Left colon (tissue), 2 donors: ENCODE measurements around the gene ADRA2C. TPM values are rescaled to one million over a fixed set of nuclear protein-coding genes. Genes with fewer than 3 reads are reported as not detected.
"Not testable (repeated sequence)": the region's sequence is repeated elsewhere in the genome, so short reads cannot be mapped to it uniquely, and the experiment has no call there.

Experiments
- ATAC-seq: fragments of 200-7000 bp; cut with Tn5 transposase; one replicate; pipeline ENCODE4 v1.9.1; 2020; ENCODE audit warnings: mild to moderate bottlenecking, moderate library complexity
- DNase-seq, 2 donors: peaks; one replicate each; pipeline ENCODE4 v3.0.0-alpha.2; 2020
- intact Hi-C, 2 donors: fragments of 100-400 bp; cut with DNase I in 1 of 2; cut with micrococcal nuclease in 1 of 2; formaldehyde crosslinking; loops; one replicate each; pipeline versions ENCODE4 v1.11.2 to v1.14.0; 2022; cut with DNase I, micrococcal nuclease
- total RNA-seq, 2 donors: library from RNA; stranded (reverse); fragmentation: NEBNext Ultra II Directional; extraction: Animal tissue kit (Norgen Biotek cat#: 25700); gene quantifications; one replicate each; pipeline ENCODE4 v1.2.1, GENCODE V29; 2021
- donor health status: DM: no; HTN: no; CAD: no.
- donor health status: DM: yes; HTN: yes; CAD: no.

The ADRA2C gene
- total RNA-seq, 2 donors from 2014 or later: 0.84 to 0.92 TPM

DNA sequence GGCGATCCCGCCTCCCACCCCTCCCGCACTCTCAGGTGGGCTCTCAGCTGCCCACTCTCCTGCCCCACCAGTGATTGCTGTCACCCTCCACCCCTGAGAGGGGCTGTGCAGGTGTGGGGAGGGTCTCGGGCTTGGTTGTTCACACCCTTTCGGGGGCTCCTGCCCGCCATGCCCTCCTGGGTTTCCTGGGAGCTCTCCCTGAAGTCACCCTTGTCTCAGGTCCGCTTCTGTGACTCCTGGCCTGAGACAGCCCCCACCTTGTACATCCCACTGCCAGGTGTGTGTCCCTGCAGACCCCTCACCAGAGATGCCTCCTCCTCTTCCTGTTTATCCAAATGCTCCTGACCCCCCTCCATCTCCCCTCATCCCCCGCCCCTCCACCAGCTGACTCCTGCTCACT is 37.8 kb downstream of the ADRA2C start:
- DNase-seq (no peak), ATAC-seq (no peak)
- intact Hi-C loops: no loop called here

DNA sequence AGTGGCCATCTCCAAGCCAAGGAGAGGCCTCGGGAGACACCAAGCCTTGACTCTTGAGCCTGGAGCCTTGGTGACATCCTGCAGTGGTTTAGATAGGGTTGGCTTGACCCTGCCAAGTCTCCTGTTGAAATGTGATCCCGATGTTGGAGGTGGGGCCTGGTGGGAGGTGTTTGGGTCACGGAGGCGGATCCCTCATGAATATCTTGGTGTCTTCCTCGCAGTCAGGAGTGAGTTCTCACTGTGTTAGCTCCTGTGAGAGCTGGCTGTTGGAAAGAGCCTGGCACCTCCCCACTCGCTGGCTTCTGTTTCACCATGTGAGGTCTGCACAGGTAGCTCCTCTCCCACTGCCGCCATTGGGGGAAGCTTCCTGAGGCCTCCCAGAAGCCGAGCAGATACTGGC is 38.8 kb downstream of the ADRA2C start:
- no peak for ATAC-seq
- DNase-seq: no peak
- intact Hi-C loops: no loop called here

- no peak for ATAC-seq
- intact Hi-C loops: no loop called here
These were observed 39.5 kb downstream of the ADRA2C start for GRCh38 chr4:3805731-3806130.

DNA sequence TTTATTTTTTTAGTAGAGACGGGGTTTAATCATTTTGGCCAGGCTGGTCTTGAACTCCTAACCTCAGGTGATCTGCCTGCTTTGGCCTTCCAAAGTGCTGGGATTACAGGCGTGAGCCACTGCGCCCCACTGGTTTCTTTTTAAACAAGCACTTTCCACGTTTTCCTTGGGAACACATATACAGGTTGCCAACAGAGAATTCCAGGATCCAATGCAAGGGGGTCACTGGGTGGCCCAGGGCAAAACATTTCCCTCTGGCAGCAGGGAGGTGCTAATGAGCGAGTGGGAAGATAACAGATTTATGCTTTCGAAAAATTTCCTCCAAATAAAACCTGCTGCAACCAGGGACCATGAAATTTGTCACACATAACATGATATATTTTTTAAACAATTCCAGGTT is 41.1 kb downstream of the ADRA2C start:
- DNase-seq: no peak
- intact Hi-C loops: no loop called here
- ATAC-seq: no peak

More at GRCh38 chr4:3805731-3806130, 39.5 kb downstream of the ADRA2C start:
- no peak for DNase-seq

- intact Hi-C loops: no loop called here
- DNase-seq: no peak
- no peak for ATAC-seq
These were observed 41.8 kb downstream of the ADRA2C start for GRCh38 chr4:3807822-3808496.

- ATAC-seq (no peak), DNase-seq (no peak)
- intact Hi-C loops: no loop called here
These were observed 42.4 kb downstream of the ADRA2C start for GRCh38 chr4:3808597-3808996.

- ATAC-seq (no peak), DNase-seq (no peak)
- intact Hi-C loops: no loop called here
These were observed 42.8 kb downstream of the ADRA2C start for GRCh38 chr4:3809028-3809427.

- no peak for DNase-seq
- ATAC-seq: no peak
- intact Hi-C loops: no loop called here
These were observed 43.4 kb downstream of the ADRA2C start for GRCh38 chr4:3809451-3810110.

GRCh38 chr4:3810111-3810680 is 44.0 kb downstream of the ADRA2C start:
- DNase-seq: no peak
- no peak for ATAC-seq
- intact Hi-C loops: no loop called here

- ATAC-seq: no peak
- DNase-seq: no peak
- intact Hi-C loops: no loop called here
These were observed 44.8 kb downstream of the ADRA2C start for GRCh38 chr4:3810796-3811485.

DNA sequence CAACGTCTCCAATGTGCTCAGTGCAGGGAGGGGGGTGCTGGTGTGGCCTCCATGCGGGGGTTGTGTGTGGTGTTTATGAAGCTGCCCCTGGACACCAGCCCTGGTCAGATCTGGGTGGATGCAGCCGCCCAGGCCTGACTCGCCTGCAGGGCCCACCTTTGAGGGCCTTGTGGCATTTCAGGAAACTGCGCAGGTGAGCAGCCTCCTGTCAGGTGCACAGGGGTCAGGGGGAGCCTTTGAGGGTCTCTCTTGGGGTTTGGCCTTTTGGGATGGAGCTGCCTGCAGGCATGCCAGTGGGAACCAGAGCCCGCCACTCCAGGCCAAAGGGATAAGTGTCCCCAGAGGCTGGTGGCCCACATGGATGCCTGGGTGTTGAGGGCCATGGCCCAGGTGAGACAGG is 45.4 kb downstream of the ADRA2C start:
- DNase-seq (no peak), ATAC-seq (no peak)
- intact Hi-C loops: no loop called here

GRCh38 chr4:3812211-3812934 is 46.2 kb downstream of the ADRA2C start:
- ATAC-seq (no peak), DNase-seq (no peak)
- intact Hi-C loops: no loop called here

GRCh38 chr4:3813151-3814052 is 47.2 kb downstream of the ADRA2C start:
- intact Hi-C loops: no loop called here
- DNase-seq (no peak), ATAC-seq (no peak)

DNA sequence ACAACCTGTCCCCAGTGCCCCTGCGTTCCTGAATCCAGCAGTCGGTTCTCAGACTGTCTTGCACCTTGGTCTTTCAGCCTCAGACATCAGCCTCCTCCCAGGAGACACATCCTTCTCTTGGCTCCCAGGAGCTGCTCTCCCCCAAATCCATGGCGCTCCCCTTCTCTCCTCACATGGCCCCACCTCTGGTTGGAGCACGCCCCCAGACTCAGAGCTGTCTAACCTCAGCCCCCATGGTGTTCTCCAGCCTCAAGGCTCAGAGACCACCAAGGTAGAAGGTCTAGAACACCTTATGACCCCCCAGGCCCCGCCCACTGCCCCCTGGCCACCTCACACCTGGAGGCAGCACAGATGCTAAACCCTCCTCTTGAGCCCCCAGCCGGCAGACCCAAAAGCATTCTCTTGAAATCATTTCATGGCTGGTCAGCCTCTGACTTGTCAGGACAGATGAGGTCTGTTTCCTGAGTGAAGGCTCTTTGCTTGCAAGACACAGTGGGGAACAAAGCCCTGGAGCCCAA is 47.9 kb downstream of the ADRA2C start:
- ATAC-seq: no peak
- intact Hi-C loops: no loop called here
- no peak for DNase-seq

DNA sequence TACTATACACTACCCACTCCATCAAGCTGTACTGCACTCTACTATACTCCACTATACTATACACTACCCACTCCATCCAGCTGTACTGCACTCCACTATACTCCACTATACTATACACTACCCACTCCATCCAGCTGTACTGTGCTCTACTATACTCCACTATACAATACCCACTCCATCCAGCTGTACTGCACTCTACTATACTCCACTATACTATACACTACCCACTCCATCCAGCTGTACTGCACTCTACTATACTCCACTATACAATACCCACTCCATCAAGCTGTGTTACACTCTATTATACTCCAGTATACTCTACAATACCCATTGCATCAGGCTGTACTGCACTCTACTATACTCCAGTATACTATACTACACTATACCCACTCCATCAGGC is 48.7 kb downstream of the ADRA2C start:
- intact Hi-C loops, ATAC-seq, DNase-seq: not testable (repeated sequence)

DNA sequence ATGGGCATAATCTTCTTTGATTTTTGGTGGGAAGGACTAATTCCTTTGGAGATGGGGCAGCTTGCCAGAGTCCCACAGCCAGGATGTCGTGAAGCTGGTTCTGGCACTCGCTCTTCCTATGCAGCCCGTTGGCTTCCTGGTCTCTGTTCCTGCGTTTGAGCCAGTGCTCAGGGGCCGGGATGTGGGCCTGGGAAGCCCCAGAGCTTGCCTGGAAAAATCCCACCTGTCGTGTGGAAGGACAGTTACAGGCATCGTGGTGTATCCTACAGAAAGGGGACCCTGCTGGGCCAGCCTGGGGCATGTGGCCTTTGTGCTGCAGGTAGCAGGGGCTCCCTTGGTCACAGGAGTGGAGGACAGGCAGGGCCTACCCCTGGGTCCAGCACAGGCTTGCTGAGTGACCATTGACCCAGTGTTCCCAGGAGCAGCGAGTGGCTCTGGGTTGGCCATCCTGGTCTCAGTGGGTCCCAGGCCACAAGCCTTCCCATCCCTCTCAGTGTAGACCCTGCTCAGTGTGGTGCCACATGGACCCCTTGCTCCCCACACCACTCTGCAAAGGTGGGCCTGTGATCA is 50.2 kb downstream of the ADRA2C start:
- ATAC-seq (no peak), DNase-seq (no peak)
- intact Hi-C loops: no loop called here

GRCh38 chr4:3816983-3817960 is 51.1 kb downstream of the ADRA2C start:
- intact Hi-C loops: no loop called here
- no peak for ATAC-seq
- DNase-seq: no peak
